Heart left ventricle (tissue), 16 donors: ENCODE results near the gene MNX1. TPM values are rescaled to one million over a fixed set of nuclear protein-coding genes. Genes with fewer than 3 reads are reported as not detected.

Experiments used
- ATAC-seq, 4 donors: fragments of 200-7000 bp; cut with Tn5 transposase; one replicate each; pipeline ENCODE4 v1.9.1; 2020 to 2022; ENCODE audit warnings: moderate library complexity in 4 of 4, mild to moderate bottlenecking in 3 of 4, moderate number of reproducible peaks in 1 of 4
- DNase-seq, 5 donors: peaks; one replicate each; pipeline ENCODE4 v3.0.0-alpha.2; 2020
- H3K27ac ChIP-seq, 12 donors: fragments of 200-600 bp; sonication (generic) in 4 of 12; one replicate each; pipeline versions ENCODE4 v1.5.0 to v1.8.0; 2016 to 2022; ENCODE audit warnings: mild to moderate bottlenecking in 2 of 12
- H3K27me3 ChIP-seq, 9 donors: fragments of 200-600 bp; sonication (generic) in 2 of 9; one replicate each; pipeline versions ENCODE4 v1.5.1 to v1.8.0; 2016 to 2022; ENCODE audit warnings: mild to moderate bottlenecking in 3 of 9
- H3K36me3 ChIP-seq, 9 donors: fragments of 200-600 bp; sonication (generic) in 2 of 9; one replicate each; pipeline versions ENCODE4 v1.5.0 to v1.8.0; 2018 to 2022; ENCODE audit warnings: mild to moderate bottlenecking in 2 of 9
- H3K4me1 ChIP-seq, 12 donors: fragments of 200-600 bp; sonication (generic) in 4 of 12; one replicate each; pipeline versions ENCODE4 v1.5.0 to v1.8.0; 2016 to 2022; ENCODE audit warnings: mild to moderate bottlenecking in 3 of 12
- H3K4me3 ChIP-seq, 12 donors: fragments of 200-600 bp; sonication (generic) in 4 of 12; one replicate each; pipeline versions ENCODE4 v1.5.0 to v1.8.0; 2017 to 2022; ENCODE audit warnings: mild to moderate bottlenecking in 9 of 12, moderate library complexity in 4 of 12
- H3K9me3 ChIP-seq, 12 donors: fragments of 200-600 bp; sonication (generic) in 4 of 12; one replicate each; pipeline versions ENCODE4 v1.5.0 to v1.8.0; 2016 to 2022; ENCODE audit warnings: mild to moderate bottlenecking in 1 of 12
- POLR2A ChIP-seq, 2 donors: fragments of 450-650 bp; IDR thresholded peaks; one replicate each; pipeline ENCODE4 v1.6.1; 2017; ENCODE audit warnings: antibody characterized with exemption in 2 of 2, mild to moderate bottlenecking in 2 of 2, moderate library complexity in 2 of 2
- WGBS, 4 donors: extraction: QIAGEN DNeasy Blood & Tissue Kit in 2 of 4; methylation state at CpG; one replicate each; pipeline versions ENCODE4 v1.1.5 to v1.1.7; 2013 to 2018; 5-methylcytosine and 5-hydroxymethylcytosine counted together
- intact Hi-C, 10 donors: fragments of 100-400 bp; cut with DNase I; formaldehyde crosslinking; loops; one replicate each; pipeline versions ENCODE4 v1.11.1 to v1.14.2; 2022
- polyA plus RNA-seq, 2 donors: library from polyadenylated mRNA; stranded (reverse); fragments of 200-250 nt; gene quantifications; one replicate each; pipeline ENCODE4 v1.2.3, GENCODE V29; 2013
- total RNA-seq, 9 donors: library from RNA; depleted of rRNA in 2 of 9; stranded (reverse); fragments of >200 nt in 2 of 9; fragmentation: NEBNext Ultra II Directional in 3 of 9; extraction: Animal tissue kit (Norgen Biotek cat#: 25700) in 3 of 9; gene quantifications; one replicate each; pipeline versions ENCODE4 v1.1.0 to v1.2.4, GENCODE V29; 2016 to 2023
- TF ChIP-seq, protein P1 (sequence below), 12 donors: fragments of 200-600 bp; sonication (generic) in 4 of 12; IDR thresholded peaks; one replicate each; pipeline versions ENCODE4 v1.5.0 to v1.8.0; 2018 to 2022; ENCODE audit warnings: antibody characterized with exemption in 12 of 12, mild to moderate bottlenecking in 5 of 12
- donor health status: ischemic (EF 13 %, LVEDD 7.1; RV severe dilation, severe dysfunction).
- donor health status: healthy with polysubstance abuse.
- donor health status: DM: no; HTN: yes; CAD: no.
- donor health status: DM: no; HTN: no; CAD: no.
- donor health status: ischemic (EF 25% LVEDD 6.9; RV normal size, moderate dysfunction).
- donor health status: ischemic (EF 25% LVEDD 5.7; RV mildly dilated, moderate dysfunction).
- donor health status: healthy.
- donor health status: DM: yes; HTN: yes; CAD: no.
- donor health status: ischemic (EF 35%, LVEDD 5.7; RV mildly dilated, moderate dysfunction).
- donor health status: nonischemic (EF 11% LVEDD 7.7; RV severe dilation, severe dysfunction).
- donor health status: DM: yes; HTN: yes; CAD: no.
- donor health status: PGD.
- donor health status: ischemic (EF 29% LVEDD 5.4; RV normal size, mild dysfunction).
- donor health status: nonischemic (EF 23%, LVEDD 6.1; RV moderate dilation, normal function).

MNX1 gene
- total and polyA plus RNA-seq, 11 donors, result not detected

DNA sequence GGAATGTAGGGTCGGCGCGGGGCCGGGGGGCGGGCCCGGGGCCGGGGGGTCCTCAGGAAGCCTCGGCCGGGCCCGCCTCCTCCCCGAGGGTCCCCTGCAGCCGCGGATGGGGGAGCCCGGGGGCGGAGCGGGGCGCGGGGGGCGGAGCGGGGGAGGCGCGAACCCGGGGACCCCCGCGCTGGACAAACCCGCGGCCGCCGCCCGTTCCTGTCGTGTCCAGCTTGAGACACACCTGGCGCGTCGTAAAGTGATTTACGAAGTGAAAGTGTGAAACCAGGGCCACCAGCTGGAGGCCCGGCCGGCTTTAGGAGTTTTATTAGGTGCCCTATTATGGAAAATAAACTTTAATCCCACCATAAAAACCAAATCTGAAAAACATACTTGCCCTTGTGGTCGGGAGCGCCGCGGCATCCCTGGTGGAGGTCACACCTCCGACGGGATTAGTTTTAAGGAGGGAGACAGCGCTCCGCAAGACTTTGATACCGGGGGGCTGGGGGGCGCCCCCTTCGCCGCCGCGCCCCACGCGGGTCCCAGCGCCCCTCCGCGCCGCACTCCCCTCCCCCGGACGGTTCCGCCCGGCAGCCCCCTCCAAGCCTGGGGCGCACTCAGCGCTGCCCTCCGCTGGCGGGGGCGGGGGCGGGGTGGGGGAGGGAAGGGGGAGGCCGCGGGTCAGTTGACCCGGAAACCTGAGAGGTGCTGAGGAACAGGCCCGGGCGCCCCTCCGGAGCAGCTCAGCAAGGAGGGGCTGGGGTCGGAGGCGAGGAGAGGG, 10.3 kb downstream of the MNX1 start:
- peaks cover 53 to 98% (median 78%) of the 10 kb centered on the region in 9 donors for H3K27me3 ChIP-seq
- TF ChIP-seq POLR2A (IDR thresholded peaks at IDR 0.05), result no peak
- TF ChIP-seq, protein P1, sequence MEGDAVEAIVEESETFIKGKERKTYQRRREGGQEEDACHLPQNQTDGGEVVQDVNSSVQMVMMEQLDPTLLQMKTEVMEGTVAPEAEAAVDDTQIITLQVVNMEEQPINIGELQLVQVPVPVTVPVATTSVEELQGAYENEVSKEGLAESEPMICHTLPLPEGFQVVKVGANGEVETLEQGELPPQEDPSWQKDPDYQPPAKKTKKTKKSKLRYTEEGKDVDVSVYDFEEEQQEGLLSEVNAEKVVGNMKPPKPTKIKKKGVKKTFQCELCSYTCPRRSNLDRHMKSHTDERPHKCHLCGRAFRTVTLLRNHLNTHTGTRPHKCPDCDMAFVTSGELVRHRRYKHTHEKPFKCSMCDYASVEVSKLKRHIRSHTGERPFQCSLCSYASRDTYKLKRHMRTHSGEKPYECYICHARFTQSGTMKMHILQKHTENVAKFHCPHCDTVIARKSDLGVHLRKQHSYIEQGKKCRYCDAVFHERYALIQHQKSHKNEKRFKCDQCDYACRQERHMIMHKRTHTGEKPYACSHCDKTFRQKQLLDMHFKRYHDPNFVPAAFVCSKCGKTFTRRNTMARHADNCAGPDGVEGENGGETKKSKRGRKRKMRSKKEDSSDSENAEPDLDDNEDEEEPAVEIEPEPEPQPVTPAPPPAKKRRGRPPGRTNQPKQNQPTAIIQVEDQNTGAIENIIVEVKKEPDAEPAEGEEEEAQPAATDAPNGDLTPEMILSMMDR (IDR thresholded peaks at IDR 0.05), result no peak
- no peak overlapping the region for H3K27ac ChIP-seq
- ATAC-seq (no peak), DNase-seq (no peak)
- intact Hi-C loops, result no loop called here
- H3K36me3 ChIP-seq, result no peaks in the 10 kb centered on the region
- WGBS, 4 donors, result 1% methylated on average over 31 to 75 of the region's 75 CpGs
- H3K4me3 ChIP-seq, result peak overlapping the region; percentile 16 to 55 (median 42)
- H3K9me3 ChIP-seq, result peaks cover 0 to 9% (median 0%) of the 10 kb centered on the region in 12 donors
- peaks cover 0 to 47% (median 23%) of the 10 kb centered on the region in 12 donors for H3K4me1 ChIP-seq

DNA sequence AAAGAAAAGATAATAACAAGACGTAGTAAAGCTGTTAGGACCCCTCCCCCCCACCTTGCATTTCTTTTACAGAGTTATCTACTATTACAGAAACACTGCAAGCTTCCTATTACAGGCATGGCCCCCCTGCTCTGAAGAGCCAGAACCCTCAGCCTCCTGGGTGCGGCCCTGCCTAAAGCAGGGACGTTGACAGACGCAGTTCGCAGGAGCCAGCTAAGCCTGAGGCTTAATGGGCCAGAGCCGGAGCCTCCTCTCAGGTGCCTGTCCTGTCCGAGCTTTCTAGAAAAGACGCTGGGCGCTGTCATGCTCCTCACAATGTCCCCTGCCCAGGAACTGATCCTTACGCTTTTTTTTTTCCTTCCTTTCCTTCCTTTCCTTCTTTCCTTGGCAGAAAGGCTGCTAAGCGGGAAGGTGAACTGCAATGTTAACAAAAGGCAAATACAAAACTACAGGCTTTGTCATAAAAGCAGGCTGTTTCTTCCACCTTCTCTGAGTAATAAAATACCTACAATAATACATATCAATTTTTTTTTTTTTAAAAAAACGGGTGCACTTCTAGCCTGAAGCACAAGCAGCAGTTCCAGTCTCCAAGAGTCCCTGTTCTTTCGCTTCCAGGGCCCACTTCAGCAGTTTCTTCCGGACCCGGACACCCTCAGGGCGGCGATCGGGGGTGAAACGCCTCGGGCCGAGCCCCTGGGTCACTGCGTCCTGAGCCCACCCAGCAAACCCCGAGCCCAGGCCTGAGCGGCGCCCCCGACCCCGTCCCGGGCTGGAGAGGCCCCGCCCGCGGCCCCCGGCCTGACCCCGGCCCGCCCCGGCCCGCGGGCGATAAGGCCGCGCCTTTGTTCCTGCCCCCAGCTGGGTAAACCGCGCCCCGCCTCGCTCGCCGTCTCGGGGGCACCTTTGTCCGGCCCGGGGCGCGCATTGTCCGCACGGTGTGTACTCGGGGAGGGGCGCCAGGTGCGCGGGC, 11.2 kb downstream of the MNX1 start:
- H3K4me1 ChIP-seq, result peaks cover 0 to 38% (median 21%) of the 10 kb centered on the region in 12 donors
- WGBS, 4 donors, result 10 to 24% (median 16%) methylated on average over 34 to 57 of the region's 57 CpGs

DNA sequence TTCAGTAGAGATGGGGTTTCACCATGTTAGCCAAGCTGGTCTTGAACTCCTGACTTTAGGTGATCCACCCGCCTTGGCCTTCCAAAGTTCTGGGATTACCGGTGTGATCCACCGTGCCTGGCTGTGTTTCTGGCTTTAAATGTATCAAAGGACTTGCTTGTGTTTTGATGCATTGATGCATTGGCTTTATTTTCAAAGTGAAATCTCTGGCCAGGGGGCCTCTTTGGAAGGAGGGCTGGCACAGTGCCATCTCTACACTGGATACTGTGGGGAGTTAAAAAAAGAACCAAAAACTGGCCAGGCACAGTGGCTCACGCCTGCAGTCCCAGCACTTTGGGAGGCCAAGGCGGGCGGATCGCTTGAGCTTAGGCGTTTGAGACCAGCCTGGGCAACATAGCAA, 16.0 kb downstream of the MNX1 start:
- H3K4me1 ChIP-seq, result peaks cover 0 to 7% (median 0%) of the 10 kb centered on the region in 12 donors
- H3K4me3 ChIP-seq, result no peak overlapping the region
- 83 to 87% (median 85%) methylated on average over 8 of the region's 8 CpGs for WGBS, 4 donors
- ATAC-seq (no peak), DNase-seq (no peak)
- H3K27ac ChIP-seq, result no peak overlapping the region
- peaks cover 0 to 9% (median 0%) of the 10 kb centered on the region in 12 donors for H3K9me3 ChIP-seq
- no peak for TF ChIP-seq POLR2A (IDR thresholded peaks at IDR 0.05)
- TF ChIP-seq, protein P1 (IDR thresholded peaks at IDR 0.05), result no peak
- H3K36me3 ChIP-seq, result no peaks in the 10 kb centered on the region
- intact Hi-C loops, result no loop called here
- H3K27me3 ChIP-seq, result peaks cover 8 to 93% (median 42%) of the 10 kb centered on the region in 9 donors

More for the DNA sequence above, 11.2 kb downstream of the MNX1 start:
- ATAC-seq (no peak), DNase-seq (no peak)
- Histone ChIP-seq H3K27me3 (peaks cover 47 to 98% (median 73%) of the 10 kb centered on the region in 9 donors), H3K27ac (no peak overlapping the region), H3K36me3 (no peaks in the 10 kb centered on the region), H3K4me3 (peak overlapping the region; percentile 16 to 55 (median 42)), H3K9me3 (peaks cover 0 to 9% (median 0%) of the 10 kb centered on the region in 12 donors)
- TF ChIP-seq, protein P1 (IDR thresholded peaks at IDR 0.05), result no peak
- no peak for TF ChIP-seq POLR2A (IDR thresholded peaks at IDR 0.05)
- intact Hi-C loops, result no loop called here

DNA sequence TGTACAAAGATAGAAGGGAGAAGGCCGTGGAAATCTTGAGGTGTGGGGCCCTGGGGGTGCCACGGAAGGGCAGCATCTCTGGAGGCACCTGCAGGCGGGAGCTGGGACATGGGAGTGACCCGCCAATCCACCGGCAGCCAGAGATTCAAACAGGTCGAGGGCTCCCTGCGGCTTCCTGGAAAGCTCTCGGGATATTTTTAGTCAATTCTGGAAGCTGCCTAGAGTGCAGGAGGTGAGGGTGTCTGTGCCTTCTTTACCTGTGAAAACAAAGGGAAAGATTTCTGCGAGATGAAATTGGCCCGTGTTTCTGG, 16.6 kb downstream of the MNX1 start:
- Histone ChIP-seq H3K27me3 (peaks cover 5 to 89% (median 37%) of the 10 kb centered on the region in 9 donors), H3K4me3 (no peak overlapping the region), H3K9me3 (peaks cover 0 to 9% (median 0%) of the 10 kb centered on the region in 12 donors), H3K4me1 (peaks cover 0 to 6% (median 0%) of the 10 kb centered on the region in 12 donors), H3K27ac (no peak overlapping the region), H3K36me3 (no peaks in the 10 kb centered on the region)
- 49 to 58% (median 52%) methylated on average over 10 of the region's 10 CpGs for WGBS, 4 donors
- DNase-seq (no peak), ATAC-seq (no peak)
- intact Hi-C loops, result no loop called here
- TF ChIP-seq POLR2A (IDR thresholded peaks at IDR 0.05), result no peak
- TF ChIP-seq, protein P1 (IDR thresholded peaks at IDR 0.05), result no peak
